ENCODE measurements around the gene VMP1.
"Not testable (repeated sequence)": the region's sequence is repeated elsewhere in the genome, so short reads cannot be mapped to it uniquely, and the experiment has no call there.

VMP1 gene

DNA sequence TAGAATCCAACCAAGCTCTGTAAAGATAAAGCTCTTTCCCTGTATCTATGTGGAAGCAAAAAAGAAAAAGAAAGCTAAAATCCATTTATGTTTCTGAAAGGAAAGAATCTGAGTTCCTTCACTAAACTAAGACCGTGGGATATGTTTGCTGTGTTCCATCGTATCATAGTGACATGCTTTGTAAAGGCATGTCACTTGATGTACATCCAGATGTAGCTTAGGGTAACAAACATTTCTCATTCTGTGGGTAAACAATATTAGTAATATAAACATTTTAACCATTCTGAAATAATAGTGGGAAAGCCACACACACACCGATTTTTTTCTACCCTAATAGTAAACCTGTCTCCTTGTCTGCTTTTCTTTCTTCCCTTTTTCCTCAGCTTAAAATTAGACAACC is 107.2 kb downstream of the VMP1 start:
- DNase-seq = no peak

DNA sequence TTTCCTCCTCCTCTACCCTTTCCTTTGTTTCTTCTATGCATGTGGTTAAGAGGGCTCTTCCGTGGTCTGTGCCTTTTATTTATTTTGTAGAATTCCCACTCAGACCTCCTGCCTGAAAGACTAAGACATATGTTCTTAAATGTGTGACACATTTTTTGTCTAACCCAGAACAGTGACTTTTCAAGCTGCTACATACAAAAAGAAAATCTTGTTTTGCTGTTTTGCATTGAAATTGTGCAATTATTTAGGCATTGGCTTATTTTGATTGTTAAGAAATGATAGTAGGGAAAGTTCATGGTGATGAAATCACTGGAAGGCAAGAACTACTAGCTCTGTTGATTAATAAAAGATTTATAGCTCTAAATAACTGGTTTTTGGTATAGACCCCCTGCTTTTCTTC is 108.5 kb downstream of the VMP1 start:
- no peak for DNase-seq

DNA sequence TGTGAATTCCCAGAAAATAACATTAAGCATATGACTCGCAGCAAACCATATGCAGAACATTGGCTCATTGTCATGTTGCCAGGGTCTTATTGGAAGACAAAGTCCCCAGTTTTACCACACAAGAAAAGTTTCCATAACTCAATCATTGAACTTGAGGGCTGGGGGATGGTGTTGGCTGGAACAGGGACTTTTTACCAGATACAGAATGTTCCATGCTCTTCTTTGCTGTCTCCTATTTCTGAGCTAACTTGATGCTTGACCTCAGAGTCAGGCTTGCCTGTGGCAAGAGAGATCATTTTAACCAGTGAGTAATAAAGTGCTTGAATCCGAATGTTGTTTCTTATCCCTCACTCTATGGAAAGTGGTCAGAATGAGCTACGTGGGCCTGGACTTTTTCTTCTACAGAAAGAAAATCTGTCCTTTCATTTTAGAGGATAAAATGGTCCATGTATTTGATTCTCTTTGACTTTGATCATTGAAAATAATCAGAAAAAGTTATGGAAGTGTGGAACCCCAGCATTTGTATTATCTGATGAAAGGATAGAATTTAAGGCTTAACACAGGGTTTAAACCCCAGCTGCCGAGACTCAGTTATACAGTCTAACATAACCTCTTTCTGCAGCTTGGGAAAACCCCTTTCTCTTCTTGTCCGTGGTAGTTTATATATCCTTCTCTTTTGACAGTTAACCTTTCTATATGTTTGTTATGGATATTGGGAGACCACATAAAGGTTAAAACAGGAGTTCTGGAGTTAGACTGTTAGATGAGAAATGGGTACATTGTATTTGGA is 118.3 kb downstream of the VMP1 start:
- DNase-seq = no peak

DNA sequence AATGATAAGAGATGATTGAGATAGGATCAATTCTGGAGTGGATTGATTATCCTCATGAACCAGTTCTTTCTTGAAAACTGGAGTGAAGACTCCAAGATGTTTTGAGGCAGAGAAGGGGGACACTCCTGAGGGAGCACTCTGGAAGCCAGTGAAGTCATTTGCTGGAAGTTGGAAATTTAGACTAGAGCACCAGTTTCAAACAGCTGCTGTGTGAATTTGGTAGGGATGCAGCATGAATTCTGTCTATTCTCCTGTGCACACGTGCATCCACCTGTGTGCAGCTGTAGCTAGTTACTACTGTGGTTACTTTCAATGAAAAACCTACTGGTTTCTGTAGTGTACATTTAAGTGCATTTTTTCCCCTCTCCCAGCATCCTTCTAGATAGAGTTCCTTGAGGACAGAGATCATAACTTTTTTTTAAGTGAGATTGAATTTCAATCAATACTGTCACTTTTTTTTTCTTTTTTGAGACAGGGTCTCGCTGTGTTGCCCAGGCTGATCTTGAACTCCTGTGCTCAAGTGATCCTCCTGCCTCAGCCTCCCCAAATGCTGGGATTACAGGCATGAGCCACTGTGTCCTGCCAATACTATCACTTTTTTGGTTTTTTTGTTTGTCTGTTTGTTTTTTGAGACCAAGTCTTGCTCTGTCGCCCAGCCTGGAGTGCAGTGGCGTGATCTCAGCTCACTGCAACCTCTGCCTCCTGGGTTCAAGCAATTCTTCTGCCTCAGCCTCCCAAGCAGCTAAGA is 119.4 kb downstream of the VMP1 start:
- no peak for DNase-seq

DNA sequence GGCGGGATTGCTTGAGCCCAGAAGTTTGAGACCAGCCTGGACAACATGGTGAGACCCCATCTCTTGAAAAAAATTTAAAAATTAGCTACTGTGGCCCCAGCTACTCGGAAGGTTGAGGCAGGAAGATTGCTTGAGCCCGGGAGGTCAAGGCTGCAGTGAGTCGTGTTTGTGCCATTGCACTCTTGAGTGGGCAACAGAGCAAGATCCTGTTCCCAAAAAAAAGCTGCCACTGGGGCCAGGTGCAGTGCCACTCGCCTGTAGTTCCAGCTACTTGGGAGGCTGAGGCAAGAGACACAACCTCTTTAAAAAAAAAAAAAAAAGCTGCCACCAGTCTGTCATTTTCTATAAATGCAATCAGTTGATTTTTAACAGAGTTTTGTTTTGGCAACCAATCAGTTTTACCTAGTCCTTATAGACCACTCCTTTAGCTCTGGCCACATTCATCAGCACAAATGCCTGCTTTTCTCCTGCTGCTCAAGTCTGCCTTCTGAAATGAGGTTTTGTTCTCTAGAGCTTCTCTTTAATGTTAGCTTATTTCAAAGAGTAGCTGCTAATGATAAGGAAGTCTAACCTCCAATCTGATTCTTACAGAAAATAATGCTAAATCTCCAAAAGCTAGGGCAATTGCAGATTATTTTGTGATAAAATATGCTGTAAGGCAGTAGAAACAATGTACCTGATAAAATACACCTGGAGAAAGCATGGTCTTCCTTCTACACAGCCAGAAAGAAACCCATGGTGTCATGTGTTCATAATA is 120.4 kb downstream of the VMP1 start:
- DNase-seq = peak; percentile 15

DNA sequence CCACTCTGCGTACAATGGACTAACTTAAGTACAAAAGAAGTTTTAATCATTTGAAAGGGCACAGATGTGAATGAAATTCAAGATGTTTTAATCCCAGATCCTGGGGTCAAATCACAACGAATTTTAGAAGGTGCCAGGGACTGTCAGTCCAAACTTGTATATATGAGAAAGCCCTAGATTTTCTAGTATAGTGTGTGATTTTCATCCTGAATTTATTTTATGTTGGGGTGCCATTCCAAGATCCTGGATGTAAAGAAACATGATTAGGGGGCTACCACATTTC is 121.0 kb downstream of the VMP1 start:
- no peak for DNase-seq

DNA sequence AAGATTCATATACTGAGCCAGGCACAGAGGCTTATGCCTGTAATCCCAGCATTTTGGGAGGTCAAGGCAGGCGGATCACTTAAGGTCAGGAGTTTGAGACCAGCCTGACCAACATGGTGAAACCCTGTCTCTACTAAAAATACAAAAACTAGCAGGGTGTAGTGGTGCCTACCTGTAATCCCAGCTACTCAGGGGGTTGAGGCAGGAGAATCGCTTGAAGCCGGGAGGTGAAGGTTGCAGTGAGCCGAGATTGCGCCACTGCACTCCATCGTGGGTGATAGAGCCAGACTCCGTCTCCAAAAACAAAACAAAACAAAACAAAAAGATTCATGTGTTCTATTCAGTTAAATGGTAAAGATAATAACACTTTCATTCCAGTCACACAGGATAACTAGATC is 121.4 kb downstream of the VMP1 start:
- peak; percentile 24 for DNase-seq

DNA sequence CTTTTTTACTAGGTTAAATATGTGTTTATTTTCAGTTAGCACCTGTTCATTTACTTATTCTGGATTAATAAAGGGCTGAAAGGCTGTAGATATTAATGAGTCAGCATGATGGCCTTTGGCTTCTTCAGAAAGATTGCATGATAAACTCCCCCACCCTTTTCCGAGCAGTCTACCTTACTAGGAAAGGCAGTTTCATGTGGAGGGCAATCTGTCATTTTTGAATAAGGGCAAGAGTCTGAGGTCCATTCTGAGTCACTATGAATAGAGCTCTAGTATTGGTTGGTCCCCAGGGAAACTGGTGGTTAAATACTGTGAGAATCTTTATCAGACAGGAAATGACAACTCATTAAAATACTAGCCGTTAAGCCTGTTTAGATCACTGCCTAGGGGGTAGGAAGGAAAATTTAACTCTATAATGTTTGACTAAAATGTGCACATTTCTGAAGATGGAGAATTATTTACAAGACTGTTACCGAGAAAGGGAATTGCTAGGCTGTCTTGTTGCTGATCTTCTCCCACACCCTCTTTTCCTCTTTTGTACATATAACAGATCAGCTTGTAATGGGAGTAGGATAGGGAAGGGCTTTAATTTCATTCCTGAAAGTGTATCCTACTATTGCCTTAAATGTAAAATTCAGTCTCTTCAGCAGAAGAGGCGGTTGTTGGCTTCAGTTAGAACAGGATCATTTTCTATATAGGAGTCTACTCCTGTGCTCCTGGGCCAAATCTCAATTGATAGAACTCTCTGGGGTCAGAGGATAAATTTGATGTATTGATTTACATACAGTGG is 122.0 kb downstream of the VMP1 start:
- peak; percentile 45 for DNase-seq

DNA sequence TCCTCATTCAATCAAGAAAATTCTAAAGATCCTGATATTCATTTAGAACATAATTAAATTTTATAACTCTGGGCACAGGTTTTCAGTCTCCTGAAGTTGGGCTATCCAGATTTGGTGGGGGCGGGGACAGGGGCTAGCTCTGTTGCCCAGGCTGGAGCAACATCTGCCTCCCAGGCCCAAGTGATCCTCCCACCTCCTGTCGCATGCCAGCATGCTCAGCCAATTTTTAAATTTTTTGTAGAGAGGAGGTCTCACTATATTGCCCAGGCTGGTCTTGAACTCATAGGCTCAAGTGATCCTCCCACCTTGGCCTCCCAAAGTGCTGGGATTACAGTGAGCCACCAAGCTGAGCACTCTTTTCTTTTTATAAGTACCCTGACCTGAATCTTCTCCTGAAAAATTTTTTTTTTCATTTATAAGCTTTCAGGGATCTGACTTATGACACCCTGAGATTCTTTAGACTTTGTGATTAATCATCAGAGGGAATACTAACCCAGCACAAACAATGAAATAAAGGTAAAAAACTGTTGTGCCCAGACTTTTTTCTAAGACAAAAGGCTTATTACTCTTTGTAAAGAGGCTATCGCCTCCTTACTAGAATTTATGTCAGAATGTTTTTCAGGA is 122.7 kb downstream of the VMP1 start:
- DNase-seq = no peak

DNA sequence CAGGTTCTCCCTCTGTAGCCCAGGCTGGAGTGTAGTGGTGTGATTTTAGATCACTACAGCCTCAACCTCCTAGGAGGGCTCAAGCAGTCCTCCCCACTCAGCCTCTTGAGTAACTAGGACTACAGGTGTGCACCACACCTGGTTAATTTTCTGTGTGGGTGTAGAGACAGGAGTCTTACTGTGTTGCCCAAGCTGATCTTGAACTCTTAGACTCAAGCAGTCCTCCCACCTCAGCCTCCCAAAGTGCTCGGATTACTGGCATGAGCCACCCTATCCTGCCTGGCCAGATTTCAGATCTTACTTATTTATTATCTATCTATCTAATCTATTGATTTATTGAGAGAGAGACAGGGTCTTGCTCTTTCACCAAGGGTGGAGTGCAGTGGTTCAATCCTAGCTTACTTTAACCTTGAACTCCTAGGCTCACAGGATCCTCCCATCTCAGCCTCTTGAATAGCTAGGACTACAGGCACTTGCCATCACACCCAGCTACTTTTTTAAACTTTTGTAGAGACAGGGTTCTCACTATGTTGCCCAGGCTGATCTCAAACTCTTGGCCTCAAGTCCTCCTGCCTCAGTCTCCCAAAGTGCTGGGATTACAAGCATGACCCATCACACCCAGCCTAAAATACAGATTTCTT is 123.5 kb downstream of the VMP1 start:
- DNase-seq = no peak

DNA sequence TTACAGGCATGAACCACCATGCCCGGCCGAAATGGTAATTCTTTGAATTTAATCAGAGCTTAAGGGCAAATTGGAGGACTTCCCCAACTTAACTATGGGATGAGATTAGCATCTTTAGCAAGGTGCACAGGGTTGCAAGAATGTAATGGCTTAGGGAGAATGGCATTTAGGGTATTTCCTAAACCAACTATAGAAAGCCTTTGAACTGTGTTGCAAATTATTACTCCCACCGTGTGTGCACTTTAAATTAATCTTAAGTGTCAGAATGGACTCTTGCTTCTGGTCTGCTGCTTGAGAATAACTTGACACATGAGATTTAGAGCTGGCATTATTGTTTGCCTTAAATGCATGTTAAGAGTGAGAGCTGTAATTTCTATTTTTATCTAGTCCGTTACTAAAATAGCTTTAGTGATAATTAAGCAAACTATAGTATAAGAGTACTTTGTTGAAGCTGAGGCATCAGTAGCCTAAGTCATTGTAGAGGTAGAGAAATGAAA is 125.5 kb downstream of the VMP1 start:
- no peak for DNase-seq

DNA sequence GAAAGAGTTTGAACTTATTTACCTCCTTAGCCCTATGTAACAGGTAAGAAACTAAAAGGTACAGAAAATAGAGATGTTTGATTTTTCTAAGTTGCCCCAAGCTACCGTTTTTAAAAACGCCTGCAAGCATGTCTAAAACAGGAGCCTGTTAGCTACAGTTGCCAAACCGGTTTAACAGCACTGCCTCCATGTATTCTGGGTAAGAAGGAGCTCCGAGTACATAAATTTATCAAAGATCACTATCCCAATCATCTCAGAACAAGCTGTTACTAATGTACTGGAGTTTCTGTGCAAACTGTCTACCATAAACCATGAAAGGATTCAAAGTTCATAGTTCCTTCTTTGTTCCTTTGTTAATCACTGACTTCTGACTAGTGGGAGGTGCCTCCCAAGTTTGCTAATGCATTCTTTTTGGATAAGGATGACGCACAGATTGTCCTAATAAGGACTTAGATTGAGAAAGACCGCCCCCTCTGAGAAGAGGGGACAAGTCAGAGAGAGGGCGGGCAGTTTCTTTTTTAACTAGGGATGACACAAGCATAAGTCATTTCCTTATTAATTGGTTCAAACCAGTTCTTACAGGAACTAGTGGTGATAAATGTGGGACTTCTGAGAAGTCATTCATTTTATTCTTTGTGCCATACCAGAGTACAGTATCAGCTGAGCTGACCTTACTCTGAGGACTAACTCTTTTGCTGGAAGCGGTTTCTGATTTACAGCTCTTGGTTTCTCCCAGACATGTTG is 130.0 kb downstream of the VMP1 start:
- DNase-seq = peak; percentile 92

DNA sequence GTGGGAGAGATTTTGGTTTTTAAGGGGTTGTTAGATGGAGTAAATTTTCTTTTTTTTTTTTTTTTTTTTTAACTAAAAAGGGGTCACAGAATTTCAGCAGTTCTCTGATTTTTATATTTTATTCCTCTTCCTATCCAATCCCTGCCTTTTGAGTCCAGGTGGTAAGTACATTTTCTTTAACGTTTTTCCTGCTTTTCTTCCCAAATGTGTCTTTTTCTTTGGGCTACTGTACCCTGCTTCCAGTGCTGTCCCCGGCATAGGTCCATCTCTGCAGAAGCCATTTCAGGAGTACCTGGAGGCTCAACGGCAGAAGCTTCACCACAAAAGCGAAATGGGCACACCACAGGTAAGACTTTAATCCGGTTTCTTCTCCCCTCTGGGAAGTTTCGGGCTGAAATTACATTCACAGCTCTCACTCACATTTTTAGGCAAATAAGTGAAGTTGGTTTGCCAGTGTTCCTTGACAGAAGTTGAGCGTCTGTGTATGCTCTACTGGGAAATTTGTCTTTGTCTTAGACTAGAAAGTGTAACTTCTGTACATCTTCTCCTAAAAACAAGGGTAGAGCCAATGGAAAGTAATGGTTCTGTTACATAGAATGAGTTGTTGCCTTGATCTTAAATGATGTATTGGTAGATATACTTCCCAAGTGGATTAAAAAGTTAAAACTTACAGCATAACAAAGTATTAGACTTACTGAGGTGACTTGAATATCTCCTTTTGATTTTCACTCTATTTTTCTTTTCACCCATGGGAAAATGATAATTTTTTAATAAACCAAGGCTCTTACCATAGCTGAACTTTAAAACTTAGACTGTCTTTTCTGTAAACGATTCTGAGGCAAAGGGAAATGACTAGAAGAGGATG is 130.8 kb downstream of the VMP1 start:
- peak; percentile 50 for DNase-seq

DNA sequence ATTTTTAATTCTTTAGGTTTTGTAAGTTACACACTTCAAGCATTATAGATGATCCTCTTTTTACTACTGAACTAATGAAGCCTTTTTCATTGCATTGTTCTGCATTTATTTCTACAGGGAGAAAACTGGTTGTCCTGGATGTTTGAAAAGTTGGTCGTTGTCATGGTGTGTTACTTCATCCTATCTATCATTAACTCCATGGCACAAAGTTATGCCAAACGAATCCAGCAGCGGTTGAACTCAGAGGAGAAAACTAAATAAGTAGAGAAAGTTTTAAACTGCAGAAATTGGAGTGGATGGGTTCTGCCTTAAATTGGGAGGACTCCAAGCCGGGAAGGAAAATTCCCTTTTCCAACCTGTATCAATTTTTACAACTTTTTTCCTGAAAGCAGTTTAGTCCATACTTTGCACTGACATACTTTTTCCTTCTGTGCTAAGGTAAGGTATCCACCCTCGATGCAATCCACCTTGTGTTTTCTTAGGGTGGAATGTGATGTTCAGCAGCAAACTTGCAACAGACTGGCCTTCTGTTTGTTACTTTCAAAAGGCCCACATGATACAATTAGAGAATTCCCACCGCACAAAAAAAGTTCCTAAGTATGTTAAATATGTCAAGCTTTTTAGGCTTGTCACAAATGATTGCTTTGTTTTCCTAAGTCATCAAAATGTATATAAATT is 132.3 kb downstream of the VMP1 start:
- DNase-seq = no peak

DNA sequence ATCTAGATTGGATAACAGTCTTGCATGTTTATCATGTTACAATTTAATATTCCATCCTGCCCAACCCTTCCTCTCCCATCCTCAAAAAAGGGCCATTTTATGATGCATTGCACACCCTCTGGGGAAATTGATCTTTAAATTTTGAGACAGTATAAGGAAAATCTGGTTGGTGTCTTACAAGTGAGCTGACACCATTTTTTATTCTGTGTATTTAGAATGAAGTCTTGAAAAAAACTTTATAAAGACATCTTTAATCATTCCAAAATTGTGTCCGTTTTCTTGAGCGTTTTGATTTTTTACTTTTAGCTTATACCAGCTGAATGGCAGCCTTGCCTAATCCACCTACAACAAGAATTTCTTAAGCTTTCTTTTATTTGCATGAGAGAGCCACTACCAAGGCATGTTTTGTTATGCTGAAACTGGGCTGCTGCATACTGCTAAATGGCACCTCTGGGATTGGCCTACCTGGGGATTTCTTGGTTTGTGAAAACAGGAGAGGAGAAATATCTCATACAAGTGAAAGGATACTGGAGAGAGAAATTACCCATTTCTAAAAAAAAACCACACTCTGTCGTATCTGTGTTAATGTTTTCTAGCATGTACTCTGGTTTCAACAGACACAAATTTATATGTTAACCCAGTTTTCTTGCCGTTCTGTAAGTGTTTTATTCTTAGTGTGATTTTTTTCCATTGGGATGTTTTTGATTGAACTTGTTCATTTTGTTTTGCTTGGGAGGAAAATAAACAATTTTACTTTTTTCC is 133.1 kb downstream of the VMP1 start:
- DNase-seq = peak; percentile 21

DNA sequence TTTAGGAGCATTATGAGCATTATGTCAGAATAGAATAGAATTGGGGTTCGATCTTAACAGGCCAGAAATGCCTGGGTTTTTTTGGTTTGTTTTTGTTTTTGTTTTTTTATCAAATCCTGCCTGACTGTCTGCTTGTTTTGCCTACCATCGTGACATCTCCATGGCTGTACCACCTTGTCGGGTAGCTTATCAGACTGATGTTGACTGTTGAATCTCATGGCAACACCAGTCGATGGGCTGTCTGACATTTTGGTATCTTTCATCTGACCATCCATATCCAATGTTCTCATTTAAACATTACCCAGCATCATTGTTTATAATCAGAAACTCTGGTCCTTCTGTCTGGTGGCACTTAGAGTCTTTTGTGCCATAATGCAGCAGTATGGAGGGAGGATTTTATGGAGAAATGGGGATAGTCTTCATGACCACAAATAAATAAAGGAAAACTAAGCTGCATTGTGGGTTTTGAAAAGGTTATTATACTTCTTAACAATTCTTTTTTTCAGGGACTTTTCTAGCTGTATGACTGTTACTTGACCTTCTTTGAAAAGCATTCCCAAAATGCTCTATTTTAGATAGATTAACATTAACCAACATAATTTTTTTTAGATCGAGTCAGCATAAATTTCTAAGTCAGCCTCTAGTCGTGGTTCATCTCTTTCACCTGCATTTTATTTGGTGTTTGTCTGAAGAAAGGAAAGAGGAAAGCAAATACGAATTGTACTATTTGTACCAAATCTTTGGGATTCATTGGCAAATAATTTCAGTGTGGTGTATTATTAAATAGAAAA is 133.8 kb downstream of the VMP1 start:
- DNase-seq = peak; percentile 23

DNA sequence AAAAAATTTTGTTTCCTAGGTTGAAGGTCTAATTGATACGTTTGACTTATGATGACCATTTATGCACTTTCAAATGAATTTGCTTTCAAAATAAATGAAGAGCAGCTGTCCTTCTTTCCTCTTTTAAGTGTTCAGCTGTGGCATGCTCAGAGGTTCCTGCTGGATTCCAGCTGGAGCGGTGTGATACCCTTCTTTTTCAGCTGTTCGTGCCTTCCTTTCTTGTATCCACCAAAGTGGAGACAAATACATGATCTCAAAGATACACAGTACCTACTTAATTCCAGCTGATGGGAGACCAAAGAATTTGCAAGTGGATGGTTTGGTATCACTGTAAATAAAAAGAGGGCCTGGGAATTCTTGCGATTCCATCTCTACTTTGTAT is 134.4 kb downstream of the VMP1 start:
- DNase-seq = not testable (repeated sequence)
